ENCODE data around the gene RASGRF1. TPM values are rescaled to one million over a fixed set of nuclear protein-coding genes. Genes with fewer than 3 reads are reported as not detected.

RASGRF1 gene
- total RNA-seq, 1 experiment from 2014 or later = 0.59 TPM

- Histone ChIP-seq H3K4me1 (ENCODE audit: control insufficient read depth, insufficient read depth, low read length) (no peaks in the 10 kb centered on the region), H3K9me3 (ENCODE audit: control insufficient read depth, insufficient read depth, low read depth, low read length) (no peaks in the 10 kb centered on the region), H3K4me3 (ENCODE audit: low read depth in 2 of 2, low read length in 2 of 2) (no peak overlapping the region), H3K36me3 (ENCODE audit: control insufficient read depth, insufficient read depth, low read length) (no peaks in the 10 kb centered on the region), H3K27me3 (ENCODE audit: control insufficient read depth, insufficient read depth, low read length) (no peaks in the 10 kb centered on the region), H3K27ac (ENCODE audit: low read length) (no peak overlapping the region)
- BruUV-seq (replicated peaks) = no TSS peak
- DNase-seq (ENCODE audit: low read depth, low spot score) (no peak), ATAC-seq (no peak)
- CTCF ChIA-PET = no interaction called here
- POLR2A ChIA-PET = no interaction called here
- TF ChIP-seq SIN3A (IDR thresholded peaks at IDR 0.05; ENCODE audit: borderline replicate concordance, insufficient read depth, low read depth, low read length) (no peak), TCF7L2 (IDR thresholded peaks at IDR 0.05; ENCODE audit: low read depth, low read length) (no peak)
- in situ Hi-C loops (cut with HindIII; ENCODE audit: low pct_unique_long_range_greater_than_20kb, low sequenced_read_pairs) = no loop called here
- intact Hi-C loops (cut with micrococcal nuclease; ENCODE audit: unreplicated experiment) = no loop called here
Measured at GRCh38 chr15:79042213-79042928, 48.2 kb downstream of the RASGRF1 start.

DNA sequence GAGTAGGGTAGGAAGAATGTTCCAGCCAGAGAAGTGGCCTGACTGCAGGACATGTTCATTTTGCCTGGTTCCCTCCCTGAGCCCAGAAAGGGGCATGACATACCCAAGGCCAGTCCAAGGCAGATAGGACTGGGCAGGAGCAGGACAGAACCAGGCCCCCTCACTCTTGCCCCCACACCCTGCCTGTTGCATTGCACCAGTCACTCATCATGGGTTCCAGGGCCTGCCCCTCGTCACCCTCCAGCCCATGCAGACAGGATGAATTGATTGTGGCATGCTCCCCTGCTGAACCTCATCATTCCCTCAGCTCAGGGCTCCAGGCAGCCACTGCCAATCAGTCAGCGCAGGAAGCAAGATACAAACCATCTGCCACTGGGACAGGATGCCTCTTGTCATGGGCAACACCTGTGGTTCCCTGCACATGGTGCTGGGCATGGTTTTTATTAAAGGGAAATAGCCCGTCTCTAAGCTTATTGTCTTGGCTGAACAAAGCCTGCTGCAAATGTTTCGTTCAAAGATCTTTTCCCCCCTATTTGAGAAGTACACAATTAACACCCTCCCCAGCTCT is 48.9 kb downstream of the RASGRF1 start:
- H3K36me3 ChIP-seq (ENCODE audit: control insufficient read depth, insufficient read depth, low read length) = no peaks in the 10 kb centered on the region
- no peaks in the 10 kb centered on the region for H3K9me3 ChIP-seq (ENCODE audit: control insufficient read depth, insufficient read depth, low read depth, low read length)
- ChIA-PET CTCF (interaction anchor here (0.6 kb wide), 1 partner anchor 143 kb away, joined by 3 read pairs; no protein-coding TSS in a partner anchor), POLR2A (no interaction called here)
- in situ Hi-C loops (cut with HindIII; ENCODE audit: low pct_unique_long_range_greater_than_20kb, low sequenced_read_pairs) (no loop called here), intact Hi-C loops (cut with micrococcal nuclease; ENCODE audit: unreplicated experiment) (no loop called here)
- DNase-seq (ENCODE audit: low read depth, low spot score) = no peak
- no peak for ATAC-seq
- H3K4me3 ChIP-seq (ENCODE audit: low read depth in 2 of 2, low read length in 2 of 2) = no peak overlapping the region
- no TSS peak for BruUV-seq (replicated peaks)
- H3K27ac ChIP-seq (ENCODE audit: low read length) = no peak overlapping the region
- H3K27me3 ChIP-seq (ENCODE audit: control insufficient read depth, insufficient read depth, low read length) = no peaks in the 10 kb centered on the region
- H3K4me1 ChIP-seq (ENCODE audit: control insufficient read depth, insufficient read depth, low read length) = no peaks in the 10 kb centered on the region
- TF ChIP-seq SIN3A (IDR thresholded peaks at IDR 0.05; ENCODE audit: borderline replicate concordance, insufficient read depth, low read depth, low read length) = no peak
- no peak for TF ChIP-seq POLR2AphosphoS5 (IDR thresholded peaks at IDR 0.05; ENCODE audit: low read depth, low read length)
- TF ChIP-seq CTCF (IDR thresholded peaks at IDR 0.05) = no peak
- TF ChIP-seq TCF7L2 (IDR thresholded peaks at IDR 0.05; ENCODE audit: low read depth, low read length) = no peak
- TF ChIP-seq REST (IDR thresholded peaks at IDR 0.05; ENCODE audit: insufficient read depth in 1 of 2, low read depth in 2 of 2, low read length in 1 of 2) = no peak

GRCh38 chr15:79037848-79038247 is 52.7 kb downstream of the RASGRF1 start:
- no peak for DNase-seq (ENCODE audit: low read depth, low spot score)
- ATAC-seq = no peak
- H3K27ac ChIP-seq (ENCODE audit: low read length) = no peak overlapping the region
- no peaks in the 10 kb centered on the region for H3K9me3 ChIP-seq (ENCODE audit: control insufficient read depth, insufficient read depth, low read depth, low read length)
- no peaks in the 10 kb centered on the region for H3K27me3 ChIP-seq (ENCODE audit: control insufficient read depth, insufficient read depth, low read length)
- in situ Hi-C loops (cut with HindIII; ENCODE audit: low pct_unique_long_range_greater_than_20kb, low sequenced_read_pairs) (no loop called here), intact Hi-C loops (cut with micrococcal nuclease; ENCODE audit: unreplicated experiment) (no loop called here)
- TF ChIP-seq SIN3A (IDR thresholded peaks at IDR 0.05; ENCODE audit: borderline replicate concordance, insufficient read depth, low read depth, low read length) (no peak), TCF7L2 (IDR thresholded peaks at IDR 0.05; ENCODE audit: low read depth, low read length) (no peak), POLR2AphosphoS5 (IDR thresholded peaks at IDR 0.05; ENCODE audit: low read depth, low read length) (no peak), REST (IDR thresholded peaks at IDR 0.05; ENCODE audit: insufficient read depth in 1 of 2, low read depth in 2 of 2, low read length in 1 of 2) (no peak), CTCF (IDR thresholded peaks at IDR 0.05) (no peak)
- ChIA-PET POLR2A (no interaction called here), CTCF (interaction anchor here (0.9 kb wide), 1 partner anchor 21 kb away, joined by 3 read pairs; no protein-coding TSS in a partner anchor)
- H3K4me1 ChIP-seq (ENCODE audit: control insufficient read depth, insufficient read depth, low read length) = no peaks in the 10 kb centered on the region
- BruUV-seq (replicated peaks) = no TSS peak
- no peaks in the 10 kb centered on the region for H3K36me3 ChIP-seq (ENCODE audit: control insufficient read depth, insufficient read depth, low read length)
- no peak overlapping the region for H3K4me3 ChIP-seq (ENCODE audit: low read depth in 2 of 2, low read length in 2 of 2)

All from Panc1 (cell line).